Measurements from ENCODE around the gene CGB8.

DNA sequence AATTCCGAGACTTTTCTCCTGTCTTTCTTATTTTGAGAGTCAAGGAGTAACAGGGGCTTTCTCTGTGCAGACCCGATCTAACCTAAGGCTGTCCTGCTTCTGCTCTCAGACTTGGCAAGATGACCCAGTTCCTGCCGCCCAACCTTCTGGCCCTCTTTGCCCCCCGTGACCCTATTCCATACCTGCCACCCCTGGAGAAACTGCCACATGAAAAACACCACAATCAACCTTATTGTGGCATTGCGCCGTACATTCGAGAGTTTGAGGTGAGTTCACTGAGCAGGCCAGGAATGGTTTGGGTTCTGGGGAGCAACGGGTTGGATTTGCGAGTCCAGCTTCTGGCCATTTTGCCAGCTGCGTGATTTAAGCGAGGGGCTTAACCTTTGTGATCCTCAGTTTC is 37.4 kb upstream of the CGB8 start:
- TF ChIP-seq EZH2 (IDR thresholded peaks at IDR 0.05; ENCODE audit: low read depth, unreplicated experiment): no peak
- TF ChIP-seq, protein P1, sequence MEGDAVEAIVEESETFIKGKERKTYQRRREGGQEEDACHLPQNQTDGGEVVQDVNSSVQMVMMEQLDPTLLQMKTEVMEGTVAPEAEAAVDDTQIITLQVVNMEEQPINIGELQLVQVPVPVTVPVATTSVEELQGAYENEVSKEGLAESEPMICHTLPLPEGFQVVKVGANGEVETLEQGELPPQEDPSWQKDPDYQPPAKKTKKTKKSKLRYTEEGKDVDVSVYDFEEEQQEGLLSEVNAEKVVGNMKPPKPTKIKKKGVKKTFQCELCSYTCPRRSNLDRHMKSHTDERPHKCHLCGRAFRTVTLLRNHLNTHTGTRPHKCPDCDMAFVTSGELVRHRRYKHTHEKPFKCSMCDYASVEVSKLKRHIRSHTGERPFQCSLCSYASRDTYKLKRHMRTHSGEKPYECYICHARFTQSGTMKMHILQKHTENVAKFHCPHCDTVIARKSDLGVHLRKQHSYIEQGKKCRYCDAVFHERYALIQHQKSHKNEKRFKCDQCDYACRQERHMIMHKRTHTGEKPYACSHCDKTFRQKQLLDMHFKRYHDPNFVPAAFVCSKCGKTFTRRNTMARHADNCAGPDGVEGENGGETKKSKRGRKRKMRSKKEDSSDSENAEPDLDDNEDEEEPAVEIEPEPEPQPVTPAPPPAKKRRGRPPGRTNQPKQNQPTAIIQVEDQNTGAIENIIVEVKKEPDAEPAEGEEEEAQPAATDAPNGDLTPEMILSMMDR (conservative IDR thresholded peaks at IDR 0.05; ENCODE audit: low read depth in 2 of 2): no peak
- no peak for TF ChIP-seq POLR2AphosphoS5 (IDR thresholded peaks at IDR 0.05; ENCODE audit: low read depth)
- TF ChIP-seq, protein P2, sequence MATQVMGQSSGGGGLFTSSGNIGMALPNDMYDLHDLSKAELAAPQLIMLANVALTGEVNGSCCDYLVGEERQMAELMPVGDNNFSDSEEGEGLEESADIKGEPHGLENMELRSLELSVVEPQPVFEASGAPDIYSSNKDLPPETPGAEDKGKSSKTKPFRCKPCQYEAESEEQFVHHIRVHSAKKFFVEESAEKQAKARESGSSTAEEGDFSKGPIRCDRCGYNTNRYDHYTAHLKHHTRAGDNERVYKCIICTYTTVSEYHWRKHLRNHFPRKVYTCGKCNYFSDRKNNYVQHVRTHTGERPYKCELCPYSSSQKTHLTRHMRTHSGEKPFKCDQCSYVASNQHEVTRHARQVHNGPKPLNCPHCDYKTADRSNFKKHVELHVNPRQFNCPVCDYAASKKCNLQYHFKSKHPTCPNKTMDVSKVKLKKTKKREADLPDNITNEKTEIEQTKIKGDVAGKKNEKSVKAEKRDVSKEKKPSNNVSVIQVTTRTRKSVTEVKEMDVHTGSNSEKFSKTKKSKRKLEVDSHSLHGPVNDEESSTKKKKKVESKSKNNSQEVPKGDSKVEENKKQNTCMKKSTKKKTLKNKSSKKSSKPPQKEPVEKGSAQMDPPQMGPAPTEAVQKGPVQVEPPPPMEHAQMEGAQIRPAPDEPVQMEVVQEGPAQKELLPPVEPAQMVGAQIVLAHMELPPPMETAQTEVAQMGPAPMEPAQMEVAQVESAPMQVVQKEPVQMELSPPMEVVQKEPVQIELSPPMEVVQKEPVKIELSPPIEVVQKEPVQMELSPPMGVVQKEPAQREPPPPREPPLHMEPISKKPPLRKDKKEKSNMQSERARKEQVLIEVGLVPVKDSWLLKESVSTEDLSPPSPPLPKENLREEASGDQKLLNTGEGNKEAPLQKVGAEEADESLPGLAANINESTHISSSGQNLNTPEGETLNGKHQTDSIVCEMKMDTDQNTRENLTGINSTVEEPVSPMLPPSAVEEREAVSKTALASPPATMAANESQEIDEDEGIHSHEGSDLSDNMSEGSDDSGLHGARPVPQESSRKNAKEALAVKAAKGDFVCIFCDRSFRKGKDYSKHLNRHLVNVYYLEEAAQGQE (IDR thresholded peaks at IDR 0.05; ENCODE audit: unreplicated experiment): no peak
- TF ChIP-seq NANOG (IDR thresholded peaks at IDR 0.05; ENCODE audit: borderline replicate concordance): no peak
- TF ChIP-seq ZNF462 (CRISPR knock-in tag; IDR thresholded peaks at IDR 0.05): no peak
- TF ChIP-seq EZH2phosphoT487 (IDR thresholded peaks at IDR 0.05; ENCODE audit: unreplicated experiment): no peak
- no peak for TF ChIP-seq ZNF114 (CRISPR knock-in tag; IDR thresholded peaks at IDR 0.05)
- no peak for TF ChIP-seq CREB1 (CRISPR knock-in tag; IDR thresholded peaks at IDR 0.05; ENCODE audit: low read depth)
- TF ChIP-seq ETS1 (IDR thresholded peaks at IDR 0.05): no peak
- TF ChIP-seq JUNB (IDR thresholded peaks at IDR 0.05; ENCODE audit: unreplicated experiment): no peak
